Measurements from ENCODE around the gene ASTE1.

DNA sequence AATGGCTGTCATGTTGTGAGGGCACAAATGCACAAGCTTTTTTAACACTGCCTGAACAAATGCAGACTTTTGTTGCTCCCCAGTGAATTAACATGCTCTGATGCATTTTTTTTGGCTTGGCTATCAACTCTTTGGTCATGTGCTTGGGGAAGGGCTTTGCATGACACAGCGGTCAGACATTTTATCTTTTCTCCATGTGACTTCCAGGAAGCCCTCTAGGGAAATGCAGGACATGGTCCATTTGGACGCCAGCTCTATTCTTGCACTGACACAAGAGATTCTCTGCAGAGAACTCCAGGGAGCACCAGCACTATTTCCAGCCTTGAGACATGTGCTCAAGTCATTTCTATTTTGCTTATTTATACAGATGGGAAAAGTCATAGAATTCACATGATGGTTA, 46.2 kb upstream of the ASTE1 start:
- no peak for TF ChIP-seq EZH2 (IDR thresholded peaks at IDR 0.05; ENCODE audit: borderline replicate concordance, low read depth, low read length, poor library complexity, severe bottlenecking)
- TF ChIP-seq CTCF (conservative IDR thresholded peaks at IDR 0.05; ENCODE audit: low read depth, low read length), result no peak
